NCI-H2196 treated with DMSO at 0.1 percent for 48 hours (cell line): Measurements from ENCODE around the gene CNTNAP5.

Source experiments
- DNase-seq: peaks from one replicate; lab custom pipeline; 2025; ENCODE audit not compliant: unreplicated experiment; lab: John Stamatoyannopoulos, UW

Gene CNTNAP5

GRCh38 chr2:124668161-124668560, 643.1 kb downstream of the CNTNAP5 start:
- DNase-seq = no peak

DNA sequence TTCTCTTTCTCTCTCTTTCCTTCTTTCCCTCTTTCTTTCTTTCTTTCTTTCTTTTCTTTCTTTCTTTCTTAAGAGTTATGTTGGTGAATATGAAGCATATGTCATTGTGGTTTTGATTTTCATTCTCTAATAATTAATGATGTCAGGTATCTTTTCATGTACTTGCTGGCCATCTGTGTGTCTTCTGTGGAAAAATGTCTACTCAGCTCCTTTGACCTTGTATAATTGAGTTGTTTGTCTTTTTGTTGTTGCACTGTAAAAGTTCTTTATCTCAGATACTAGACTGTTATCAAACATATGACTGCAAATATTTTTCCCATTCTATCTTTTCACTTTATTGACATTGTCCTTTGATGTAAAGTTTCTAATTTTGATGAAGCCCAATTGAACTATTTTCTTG, 645.1 kb downstream of the CNTNAP5 start:
- DNase-seq = no peak

GRCh38 chr2:124678043-124678442, 653.0 kb downstream of the CNTNAP5 start:
- DNase-seq = no peak

- DNase-seq = no peak
These were observed 658.7 kb downstream of the CNTNAP5 start for GRCh38 chr2:124683536-124684428.

DNA sequence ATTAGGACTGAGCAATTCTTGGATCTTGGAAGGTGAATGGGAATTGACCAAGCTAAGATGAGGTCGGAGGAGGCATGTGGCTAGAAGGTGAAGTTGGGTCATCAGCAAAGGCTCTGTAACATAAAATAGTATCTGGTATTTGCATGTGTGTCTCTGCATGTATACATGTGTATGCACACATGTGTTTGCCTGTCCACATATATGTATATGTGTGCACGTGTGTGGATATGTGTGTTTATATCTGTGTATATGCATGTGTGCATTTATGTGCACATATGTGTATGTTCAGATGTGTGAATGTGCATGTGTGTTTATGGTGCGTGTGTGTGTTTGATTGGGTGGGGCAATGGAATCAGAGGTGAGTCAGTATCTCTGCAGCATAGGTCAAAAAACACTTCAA, 664.3 kb downstream of the CNTNAP5 start:
- no peak for DNase-seq

- DNase-seq = no peak
These were observed 667.1 kb downstream of the CNTNAP5 start for GRCh38 chr2:124692216-124692615.

- DNase-seq = no peak
These were observed 667.6 kb downstream of the CNTNAP5 start for GRCh38 chr2:124692707-124693106.

DNA sequence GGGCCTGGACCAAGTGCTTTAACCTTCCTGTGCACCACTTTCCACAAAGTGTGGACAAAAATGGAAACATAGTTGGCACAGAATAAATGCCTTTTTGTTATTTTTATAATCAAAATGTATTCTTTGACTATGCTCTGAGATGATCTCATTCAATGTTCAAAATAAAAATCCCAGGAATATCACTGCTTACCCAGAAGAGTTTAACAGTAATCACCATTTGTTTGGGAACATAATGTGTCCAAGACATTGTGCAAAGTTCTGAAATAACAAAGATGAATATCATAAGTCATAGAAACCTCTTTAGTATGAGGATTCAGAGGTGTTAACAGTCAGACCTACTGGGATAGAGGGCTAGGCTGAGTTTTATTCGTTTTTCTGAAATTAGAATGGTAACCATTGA, 668.1 kb downstream of the CNTNAP5 start:
- DNase-seq = no peak

DNA sequence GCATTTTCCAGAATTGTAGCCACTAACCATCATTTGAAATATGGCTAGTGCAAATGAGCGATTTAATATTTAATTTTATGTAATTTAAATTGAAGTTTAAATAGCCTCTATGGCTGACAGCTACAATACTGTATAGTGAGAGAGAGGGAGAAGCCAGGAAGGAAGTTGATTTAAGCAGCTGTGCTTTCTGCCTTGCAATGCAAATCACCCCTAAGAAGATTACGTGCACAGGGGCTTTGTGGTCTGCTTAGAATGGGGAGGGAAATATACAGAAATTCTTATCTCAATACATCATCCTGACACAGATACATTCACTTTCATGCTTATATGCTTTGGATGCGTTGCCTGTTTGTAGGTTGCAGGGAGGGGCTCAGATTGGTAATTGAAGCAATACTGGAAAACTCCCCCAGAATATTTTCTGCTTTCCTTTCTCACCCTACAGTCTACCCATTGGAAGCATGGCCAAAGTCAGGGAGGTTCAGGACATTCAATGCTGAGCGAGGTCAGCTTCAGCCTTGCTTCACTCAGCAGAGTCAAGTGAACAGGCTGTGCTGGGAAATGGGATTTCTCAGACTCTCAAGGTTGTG, 674.0 kb downstream of the CNTNAP5 start:
- no peak for DNase-seq

GRCh38 chr2:124702777-124703176, 677.7 kb downstream of the CNTNAP5 start:
- DNase-seq = no peak

DNA sequence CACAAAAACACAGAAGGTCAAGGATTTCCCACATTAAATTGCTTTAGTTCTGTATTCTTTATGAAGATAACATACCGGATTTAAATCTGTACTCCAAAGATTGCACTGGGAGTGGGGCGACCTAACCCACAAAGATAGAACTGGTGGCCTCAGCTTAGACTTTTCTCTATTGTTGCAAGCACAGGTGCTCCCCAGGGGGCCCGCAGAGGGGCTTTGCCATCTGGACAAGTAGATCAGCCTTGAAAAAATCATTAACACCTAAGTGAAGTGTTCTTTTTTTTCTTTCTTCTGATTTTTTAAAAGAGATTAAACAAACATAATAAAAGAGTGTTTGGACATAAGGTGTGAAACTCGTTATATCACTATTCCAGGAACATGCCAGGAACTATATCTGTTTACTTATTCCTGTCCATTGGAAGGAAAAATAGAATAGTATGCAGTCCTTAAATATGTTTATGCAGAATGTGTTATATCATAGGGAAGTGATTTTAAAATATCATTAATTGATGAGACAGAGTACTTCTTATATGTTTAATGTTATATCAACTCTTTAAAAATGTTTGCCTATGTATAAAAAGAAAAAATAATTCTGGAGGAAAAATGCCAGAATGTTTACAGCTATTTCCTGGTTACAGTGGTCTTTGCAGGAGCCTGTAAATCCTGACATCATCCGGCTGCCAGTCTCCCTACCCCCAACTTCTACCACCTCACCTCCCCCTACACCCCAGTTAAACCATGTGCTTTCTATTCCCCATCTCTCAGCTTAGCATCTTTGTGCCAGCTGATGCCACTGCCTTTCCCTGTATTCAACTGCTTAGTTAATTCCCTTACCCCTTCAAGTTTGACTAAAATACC, 679.2 kb downstream of the CNTNAP5 start:
- no peak for DNase-seq

DNA sequence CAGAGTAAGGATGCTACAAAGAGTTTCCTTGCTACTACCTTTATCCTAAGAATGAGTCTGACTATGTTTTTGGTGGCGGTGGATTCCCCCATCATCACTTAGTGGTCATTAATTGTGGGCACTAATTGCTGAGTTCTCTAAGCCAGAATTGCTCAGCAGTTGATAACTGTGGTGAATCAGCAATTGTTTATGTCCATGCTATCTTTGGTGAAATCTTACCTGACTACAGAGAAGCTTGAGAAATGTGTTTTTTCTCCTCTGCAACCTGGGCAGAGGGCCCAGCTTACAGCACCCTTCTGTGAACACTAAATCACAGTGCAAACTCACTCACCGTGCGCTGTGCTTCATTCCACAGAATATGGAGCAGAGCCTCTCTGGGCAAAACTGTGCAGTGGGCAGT, 683.6 kb downstream of the CNTNAP5 start:
- DNase-seq = no peak

DNA sequence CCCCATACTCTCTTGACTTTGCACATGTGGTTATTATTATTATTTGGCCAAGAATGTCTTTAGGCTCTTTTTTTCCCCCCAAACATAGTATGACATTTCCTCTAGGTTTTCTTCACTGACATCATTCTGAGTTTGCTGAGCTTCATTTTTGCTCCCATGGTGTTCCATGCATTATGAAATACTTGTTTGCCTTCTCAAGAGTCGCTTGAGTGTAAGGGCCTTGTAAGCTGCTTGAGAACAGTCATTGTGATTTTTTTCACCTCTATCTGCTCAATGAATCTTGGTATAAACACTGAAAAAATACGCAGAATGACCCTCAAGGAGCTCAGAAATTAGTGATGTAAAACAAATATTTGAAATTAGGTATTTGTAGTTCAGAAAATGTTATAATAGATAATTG, 688.9 kb downstream of the CNTNAP5 start:
- no peak for DNase-seq

DNA sequence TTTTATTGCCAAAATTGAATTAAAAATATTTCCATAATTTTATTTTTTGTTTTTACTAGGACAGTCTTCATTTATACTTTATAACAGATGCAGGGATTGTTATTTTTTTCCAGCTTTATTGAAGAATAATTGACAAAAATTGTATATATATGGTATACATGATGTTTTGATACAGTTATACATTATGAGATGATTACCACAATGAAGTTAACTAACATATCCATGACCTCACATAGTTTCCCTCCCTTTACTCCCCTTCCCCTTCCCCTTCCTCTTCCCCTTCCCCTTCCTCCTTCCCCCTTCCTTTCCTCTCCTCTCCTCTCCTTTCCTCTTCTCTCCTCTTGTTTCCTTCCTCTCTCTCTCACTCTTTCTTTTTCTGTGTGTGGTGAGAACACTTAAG, 700.1 kb downstream of the CNTNAP5 start:
- no peak for DNase-seq

DNA sequence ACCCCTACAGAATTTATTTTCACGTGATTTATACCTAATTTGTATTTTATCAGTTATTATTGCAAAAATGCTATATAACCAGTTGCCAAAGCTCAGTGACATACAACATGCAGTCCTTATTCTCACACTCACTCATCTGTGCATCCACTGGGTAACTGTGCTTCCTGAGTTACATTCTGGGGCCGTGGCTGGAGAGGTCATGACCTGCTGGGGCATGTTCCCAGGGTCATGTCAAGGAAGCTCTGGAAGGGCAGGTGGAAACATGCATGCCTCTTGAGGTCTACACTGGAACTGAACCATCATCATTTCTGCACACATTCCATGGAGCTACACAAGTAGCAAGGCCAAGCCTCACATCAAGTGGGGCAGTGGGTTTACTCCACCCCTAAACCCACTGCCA, 715.5 kb downstream of the CNTNAP5 start:
- DNase-seq = no peak

GRCh38 chr2:124753842-124754241, 728.8 kb downstream of the CNTNAP5 start:
- no peak for DNase-seq

- no peak for DNase-seq
These were observed 730.3 kb downstream of the CNTNAP5 start for GRCh38 chr2:124755386-124755785.

GRCh38 chr2:124756048-124756447, 731.0 kb downstream of the CNTNAP5 start:
- no peak for DNase-seq

DNA sequence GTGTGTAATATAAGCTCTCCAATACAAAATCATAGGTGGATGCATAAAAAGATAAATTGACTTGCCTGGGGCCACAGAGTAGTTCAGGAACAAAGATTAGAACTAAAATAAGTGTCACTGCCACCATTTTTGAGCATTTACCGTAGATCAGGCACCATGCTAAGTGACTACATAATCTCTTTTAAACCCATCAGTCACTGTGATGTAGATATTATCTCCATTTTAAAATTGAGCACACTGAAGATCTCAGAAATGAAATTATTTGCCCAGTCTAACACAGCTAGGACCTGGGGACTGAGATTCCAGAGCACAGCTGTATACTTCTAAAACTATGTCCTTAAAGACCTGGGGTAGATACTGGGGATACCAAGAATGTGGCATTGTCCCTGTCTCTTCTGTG, 737.3 kb downstream of the CNTNAP5 start:
- DNase-seq = no peak

- no peak for DNase-seq
These were observed 738.5 kb downstream of the CNTNAP5 start for GRCh38 chr2:124763611-124764010.

- DNase-seq = no peak
These were observed 749.7 kb downstream of the CNTNAP5 start for GRCh38 chr2:124774781-124775180.

DNA sequence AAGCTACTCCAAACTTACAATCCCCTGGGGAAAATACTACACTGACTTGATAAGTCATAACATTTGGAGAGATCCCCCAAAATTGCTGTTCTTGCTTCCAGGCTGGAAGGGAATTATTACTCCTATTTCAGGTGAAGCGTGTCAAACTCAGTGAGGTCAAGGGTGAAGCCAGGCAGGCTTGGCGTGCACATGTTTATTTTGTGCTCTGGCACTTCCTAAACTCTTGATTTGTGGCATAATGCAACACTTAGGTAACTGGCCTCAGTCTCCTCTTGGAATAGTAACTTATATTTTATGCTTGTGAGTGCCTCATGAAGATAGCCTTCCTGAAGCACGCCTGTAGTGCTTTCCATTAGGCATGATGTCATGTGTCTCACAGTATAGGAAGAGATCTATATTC, 751.2 kb downstream of the CNTNAP5 start:
- no peak for DNase-seq
